GM19438 (cell line): Measurements from ENCODE around the gene STK24.

ENCODE experiments used
- ATAC-seq: cut with Tn5 transposase; IDR thresholded peaks from one replicate; pipeline ENCODE4 v1.9.1; 2021; ENCODE audit warnings: low read depth; ENCODE audit not compliant: unreplicated experiment

STK24 gene

DNA sequence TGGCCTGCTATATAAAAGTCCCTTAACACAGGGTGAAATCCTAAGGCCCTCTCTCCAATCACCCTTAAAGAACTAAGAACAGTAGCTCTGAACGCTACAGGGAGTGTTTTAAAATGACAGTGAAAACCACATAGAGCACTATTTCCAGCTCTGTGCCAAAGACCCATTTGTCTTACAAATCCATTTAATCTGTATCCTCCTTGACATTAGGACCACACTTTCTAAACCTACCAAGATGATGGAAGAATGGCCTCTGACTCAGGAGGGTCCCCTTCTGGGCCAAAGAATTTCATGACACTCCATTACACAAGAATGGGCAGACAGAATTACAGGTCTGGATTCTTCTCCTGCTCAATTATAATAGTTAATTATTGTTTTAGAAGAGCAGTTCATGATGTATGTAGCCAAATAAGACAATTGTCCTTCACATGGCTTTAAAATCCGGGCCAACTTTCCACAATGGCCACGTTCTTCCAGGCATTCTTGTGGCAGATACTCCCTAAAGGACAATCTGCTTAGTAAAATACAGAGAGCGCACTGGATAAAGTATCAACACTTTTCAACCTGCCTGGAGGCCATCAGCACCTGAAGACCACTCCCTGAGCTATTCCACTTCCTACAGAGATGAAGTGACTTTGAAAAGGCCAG is 61.0 kb downstream of the STK24 start:
- no peak for ATAC-seq

- ATAC-seq, result no peak
Measured at GRCh38 chr13:98514288-98514687, 62.6 kb downstream of the STK24 start.

DNA sequence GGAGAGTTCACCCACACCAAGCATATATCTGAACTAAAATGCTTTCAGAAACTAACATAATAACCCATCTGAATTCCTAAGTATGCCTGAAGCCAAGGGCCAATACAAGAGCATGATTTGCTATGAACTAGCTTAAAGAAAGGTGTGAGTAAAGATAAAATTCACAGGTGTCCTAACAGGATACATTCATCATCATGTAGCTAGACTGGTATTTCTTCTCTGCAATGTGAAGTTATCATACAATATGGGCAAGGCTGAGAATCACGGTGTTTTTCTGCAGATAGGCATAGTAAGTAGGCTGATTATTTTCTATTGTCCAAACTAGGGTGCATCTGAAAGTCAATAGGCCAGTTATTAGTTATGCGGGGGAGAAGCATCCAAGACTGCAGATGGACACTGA is 63.1 kb downstream of the STK24 start:
- ATAC-seq, result no peak

- ATAC-seq, result no peak
Measured at GRCh38 chr13:98512774-98513665, 63.9 kb downstream of the STK24 start.

DNA sequence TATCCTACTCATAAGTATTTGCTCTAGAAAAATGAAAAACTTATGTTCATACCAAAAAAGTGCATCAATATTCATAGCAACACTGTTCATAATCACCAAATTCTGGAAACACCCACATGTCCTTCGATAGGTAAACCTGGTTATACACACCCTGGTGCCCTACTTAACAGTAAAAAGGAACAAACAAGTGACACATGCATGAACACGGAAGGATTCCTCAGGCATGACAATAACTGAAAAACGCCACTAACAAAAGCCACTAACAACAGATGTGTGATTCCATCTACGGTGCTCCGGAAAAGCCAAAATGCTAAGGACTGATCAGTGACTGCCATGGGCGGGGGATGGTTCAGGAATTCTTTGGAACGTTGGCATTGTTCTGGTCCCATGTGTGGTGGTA is 65.5 kb downstream of the STK24 start:
- no peak for ATAC-seq

- ATAC-seq, result no peak
Measured at GRCh38 chr13:98510156-98510509, 66.8 kb downstream of the STK24 start.

DNA sequence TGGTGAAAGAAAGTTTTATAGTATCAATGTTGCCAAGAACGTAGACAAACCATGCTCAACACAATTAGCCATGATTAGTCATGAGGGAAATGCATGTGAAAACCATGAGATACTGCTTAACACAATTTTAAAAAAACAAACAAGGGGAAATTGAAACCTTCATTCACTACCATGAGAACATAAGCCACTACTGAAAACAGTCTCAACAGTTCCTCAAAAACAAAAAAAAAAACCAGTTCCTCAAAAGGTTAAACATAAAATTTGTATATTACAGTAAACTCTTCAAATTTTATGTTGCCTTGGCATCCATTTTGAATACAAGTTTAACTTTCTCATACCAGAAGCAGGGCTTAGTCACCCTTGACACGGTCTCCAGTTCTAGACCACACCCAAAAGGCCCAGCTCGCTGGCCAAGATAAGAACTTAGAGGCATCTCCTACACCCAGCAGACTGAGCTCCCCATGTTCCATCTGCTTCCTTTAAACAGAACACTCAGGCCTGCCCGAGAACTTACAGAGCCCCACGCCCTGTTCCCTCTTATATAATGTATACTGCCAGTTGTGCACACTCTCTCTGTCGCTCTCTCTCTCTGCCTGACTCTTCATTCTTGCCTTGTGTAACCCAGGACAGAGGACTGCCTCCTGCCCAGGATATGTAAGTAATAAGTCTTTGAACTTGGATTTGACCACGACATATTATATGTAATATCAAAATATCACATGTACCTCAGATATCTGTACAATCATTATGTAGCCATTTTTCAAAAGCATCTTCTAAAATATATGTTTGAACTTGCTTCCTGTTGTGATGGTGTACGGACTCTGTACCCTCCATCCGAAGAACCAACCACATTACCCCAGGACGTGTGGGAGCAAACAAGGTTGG is 67.4 kb downstream of the STK24 start:
- peak; percentile 53 for ATAC-seq

DNA sequence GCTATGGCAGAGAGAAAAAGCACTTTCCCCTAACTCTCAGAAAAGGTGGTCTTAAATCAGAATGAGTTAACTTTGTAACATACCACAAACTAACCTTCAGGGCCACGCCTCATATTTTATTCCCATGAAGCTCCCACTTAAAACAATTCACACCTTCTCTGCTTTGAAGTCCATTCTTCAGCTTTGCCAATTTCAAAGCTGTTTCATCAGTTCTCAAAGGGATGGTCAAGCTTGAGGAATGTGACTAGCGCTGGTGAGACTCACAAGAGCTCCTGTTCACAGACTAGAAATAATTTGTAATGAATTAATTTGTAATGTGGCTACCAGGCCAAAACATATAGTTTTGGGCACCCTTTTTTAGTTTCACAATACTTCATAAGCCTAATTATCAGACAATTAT is 68.2 kb downstream of the STK24 start:
- ATAC-seq, result no peak

DNA sequence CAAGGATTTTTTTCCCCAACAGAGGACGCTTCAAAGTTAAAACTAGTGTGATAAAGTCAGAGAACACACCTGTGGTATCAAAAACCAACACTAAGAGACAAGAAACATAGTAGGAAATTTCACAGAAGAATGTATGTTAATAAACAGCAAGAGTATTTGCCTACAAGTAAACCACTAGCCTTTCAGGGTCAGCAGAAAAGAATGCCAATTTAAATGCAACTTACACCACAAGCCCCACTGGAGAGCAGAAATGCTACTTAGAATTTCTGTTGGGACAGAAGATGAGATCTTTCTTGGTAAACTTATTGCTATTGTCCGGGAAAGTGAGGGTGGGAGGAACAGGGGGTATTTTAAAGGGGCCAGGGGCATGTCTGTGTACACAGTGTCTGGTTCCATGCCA is 68.6 kb downstream of the STK24 start:
- no peak for ATAC-seq

- no peak for ATAC-seq
Measured at GRCh38 chr13:98507282-98507797, 69.6 kb downstream of the STK24 start.

DNA sequence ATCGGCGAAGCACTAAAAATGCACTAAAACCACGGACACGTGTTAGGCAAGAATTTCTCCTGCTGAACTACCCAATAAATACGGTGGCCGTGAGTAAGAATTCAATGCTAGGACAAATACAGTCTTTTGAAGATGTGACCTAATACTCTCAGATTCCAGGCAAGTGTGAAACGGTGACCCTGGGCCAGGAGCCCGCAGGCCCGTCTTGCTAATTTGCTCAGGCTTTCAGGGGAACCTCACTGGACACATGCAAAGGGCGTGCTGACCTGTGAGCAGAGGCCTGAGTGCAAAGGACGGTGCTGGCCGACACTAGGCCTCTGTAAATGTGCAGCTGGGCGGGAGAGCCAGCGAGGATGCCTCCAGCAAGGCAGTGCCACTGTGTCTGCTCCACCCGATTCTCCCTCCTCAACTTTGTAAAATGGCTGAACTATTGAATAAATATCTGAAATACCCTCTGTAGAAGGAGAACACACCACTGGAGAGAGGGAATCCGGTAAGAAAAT is 70.1 kb downstream of the STK24 start:
- ATAC-seq, result no peak

DNA sequence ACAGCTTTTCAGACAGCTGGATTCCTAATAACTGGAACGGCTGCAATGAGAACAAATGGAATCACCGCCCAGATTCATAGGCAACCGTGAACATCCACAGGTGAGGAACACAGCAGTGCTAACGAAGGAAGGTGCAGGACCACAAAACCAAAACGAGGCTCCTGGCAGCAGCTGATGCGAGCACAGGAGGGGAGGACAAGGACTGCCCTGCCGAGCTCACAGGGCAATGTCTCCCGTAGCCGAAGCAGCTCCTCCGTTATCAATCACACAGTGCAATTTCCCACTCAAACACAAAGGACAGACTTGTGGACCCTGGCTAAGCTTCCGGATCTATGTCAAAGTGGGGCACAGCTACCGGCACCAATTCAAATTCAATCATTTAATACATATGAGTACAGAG is 70.6 kb downstream of the STK24 start:
- ATAC-seq, result no peak

DNA sequence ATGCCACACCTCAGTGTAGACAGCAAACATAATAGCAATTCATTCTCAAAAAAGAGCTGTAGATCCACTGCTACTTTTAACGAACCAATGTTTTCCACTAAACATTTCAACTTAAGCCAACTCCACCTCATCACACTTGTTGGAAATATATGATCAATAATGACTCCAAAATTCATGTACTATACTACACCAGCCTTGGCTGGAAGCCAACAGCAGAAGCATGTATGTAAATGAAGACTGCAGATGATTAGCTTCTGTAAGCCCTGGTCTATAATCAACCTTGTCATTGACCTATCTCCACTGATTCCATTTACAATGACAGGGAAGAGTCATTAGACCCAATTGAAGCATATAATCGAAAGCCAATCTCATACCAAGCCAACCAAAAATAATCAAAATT is 71.7 kb downstream of the STK24 start:
- no peak for ATAC-seq

DNA sequence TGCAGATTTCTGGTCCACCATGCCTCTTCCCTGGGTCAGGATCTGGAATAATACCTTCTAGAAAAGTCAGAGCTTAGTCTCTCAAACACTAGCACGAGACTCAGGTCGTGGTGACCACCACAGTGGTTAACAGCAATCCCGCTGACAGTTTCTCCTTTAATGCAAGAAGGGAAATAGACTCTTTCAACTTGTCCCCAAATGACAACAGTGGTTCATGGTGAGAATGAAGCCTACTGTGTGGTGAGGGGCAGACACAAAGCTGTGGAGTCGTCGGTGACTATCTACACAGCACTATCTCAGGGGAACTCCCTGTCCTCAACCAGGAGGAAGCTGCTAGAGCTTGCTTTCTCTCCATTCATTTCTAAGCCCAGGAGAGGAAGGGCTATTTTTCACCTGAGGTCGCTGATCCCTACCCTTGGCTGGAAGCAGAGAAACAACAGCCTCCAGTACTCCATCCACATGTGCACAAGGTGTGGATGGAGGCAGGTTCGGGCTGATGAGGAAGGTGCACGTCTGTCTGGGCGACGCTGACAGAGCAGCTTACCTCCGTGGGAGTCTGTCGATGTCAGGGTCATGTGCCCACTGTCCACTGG is 72.4 kb downstream of the STK24 start:
- ATAC-seq, result peak; percentile 41

DNA sequence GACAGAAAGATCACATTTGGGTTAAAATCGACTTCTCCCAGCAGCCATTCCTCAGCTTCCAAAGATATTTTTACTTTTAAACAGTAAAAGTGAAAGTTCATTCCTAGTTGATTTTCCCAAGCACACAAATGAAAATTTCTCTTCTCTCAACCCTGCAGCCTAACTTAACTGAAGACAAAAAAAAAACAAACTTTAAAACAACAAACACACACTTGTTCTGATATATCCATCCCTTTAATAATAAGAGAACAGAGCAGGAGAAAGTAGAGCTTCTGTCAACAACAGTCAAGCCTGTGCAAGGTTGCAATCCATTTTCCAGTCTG is 72.9 kb downstream of the STK24 start:
- no peak for ATAC-seq

DNA sequence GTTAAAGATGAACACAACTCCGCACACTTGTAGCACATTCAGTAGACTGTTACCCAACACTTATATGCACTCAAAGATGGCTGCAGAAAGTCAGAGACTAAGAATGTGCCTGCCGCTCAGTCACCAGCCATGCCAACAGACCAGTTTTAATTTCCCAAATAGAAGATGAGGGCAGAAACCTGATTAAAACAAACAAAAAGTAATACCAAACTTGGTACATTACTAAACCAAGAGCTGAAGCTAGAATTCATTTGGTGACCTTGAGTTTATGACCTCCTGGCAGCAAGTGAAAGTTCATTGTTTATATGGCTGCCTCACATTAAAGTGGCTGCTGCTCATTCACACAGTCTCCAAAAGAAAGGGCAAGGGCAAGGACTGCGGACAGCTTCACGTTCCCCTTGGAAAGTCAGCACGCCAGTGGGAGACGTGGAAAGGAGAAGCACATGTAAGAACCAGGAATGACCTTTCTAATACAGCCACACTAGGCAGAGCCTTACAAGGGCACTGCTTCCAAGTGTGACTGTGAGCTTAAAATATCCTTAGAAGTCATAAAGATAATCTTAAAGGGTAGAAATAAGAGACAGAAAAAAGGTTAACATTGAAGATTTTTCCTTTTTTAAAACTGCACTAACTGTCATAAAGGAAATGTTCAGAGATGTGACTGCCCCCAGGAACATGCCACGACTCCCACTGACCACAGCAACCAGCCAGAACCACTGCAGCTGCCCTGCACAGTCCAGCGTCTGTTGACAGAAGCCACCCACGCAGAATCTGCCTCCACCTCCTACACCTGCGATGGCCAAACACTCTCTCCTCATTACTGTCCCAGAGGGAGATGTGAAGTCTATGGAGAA is 73.5 kb downstream of the STK24 start:
- ATAC-seq, result no peak

DNA sequence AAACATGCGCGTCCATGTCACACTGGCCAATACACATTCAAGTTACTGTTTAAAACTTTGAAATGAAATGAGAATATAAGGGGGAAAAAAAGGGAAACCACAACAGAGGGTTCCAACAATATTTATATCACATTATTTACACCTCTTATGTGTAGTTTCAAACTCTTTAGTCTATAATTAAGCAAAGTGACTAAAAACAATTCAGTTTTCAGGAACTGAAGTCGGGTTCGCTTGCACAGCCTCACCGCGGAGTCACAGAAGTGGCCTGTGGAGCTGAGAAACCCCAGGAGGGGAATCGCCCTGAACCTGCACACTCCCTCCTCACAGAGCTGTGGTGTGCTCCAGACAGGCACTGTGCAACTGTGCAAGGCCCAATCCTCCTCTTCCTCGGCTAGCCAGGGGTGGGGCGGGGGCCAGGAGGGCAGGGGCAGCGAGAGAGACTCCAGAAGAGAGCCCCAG is 75.9 kb downstream of the STK24 start:
- ATAC-seq, result peak; percentile 55

DNA sequence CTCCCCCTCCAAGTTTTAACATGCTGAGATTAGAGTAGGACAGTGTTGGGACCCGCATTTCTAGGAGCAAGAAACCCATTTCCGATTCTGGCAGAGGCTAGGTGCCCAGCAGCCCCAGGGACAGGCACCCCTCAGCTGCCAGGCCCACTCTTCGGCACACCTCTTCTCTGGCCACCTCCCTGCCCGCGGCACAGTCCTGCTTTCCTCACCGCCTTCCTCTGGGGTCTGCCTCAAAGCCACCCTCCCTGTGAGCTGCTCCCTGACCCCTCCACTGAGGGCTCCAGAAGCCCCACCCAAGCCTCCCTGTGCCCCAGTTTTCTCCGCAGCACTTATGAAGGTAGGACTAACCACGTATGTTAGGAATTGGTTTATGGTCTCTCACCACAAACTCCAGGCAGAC is 79.9 kb downstream of the STK24 start:
- ATAC-seq, result no peak

GRCh38 chr13:98496479-98496791 is 80.5 kb downstream of the STK24 start:
- ATAC-seq, result no peak
